Neutrophil (primary cell): Measurements from ENCODE around the gene HYAL3.
"Not testable (repeated sequence)": the region's sequence is repeated elsewhere in the genome, so short reads cannot be mapped to it uniquely, and the experiment has no call there.

Source experiments
- H3K27ac ChIP-seq: fragments of 200-600 bp; sonication (generic); 2 replicates; pipeline ENCODE4 v1.5.1; 2016; ENCODE audit warnings: mild to moderate bottlenecking, moderate library complexity
- H3K27me3 ChIP-seq: fragments of 200-600 bp; sonication (generic); 2 replicates; pipeline ENCODE4 v1.6.0; 2016; ENCODE audit warnings: mild to moderate bottlenecking
- H3K36me3 ChIP-seq: fragments of 200-600 bp; sonication (generic); 2 replicates; pipeline ENCODE4 v1.5.1; 2017
- H3K4me1 ChIP-seq, 2 experiments: fragments of 200-600 bp in 1 of 2; sonication (generic) in 1 of 2; 1 replicate in 1 of 2; 2 replicates in 1 of 2; pipeline versions ENCODE4 v1.5.1 to v1.6.1; 2013 to 2016; ENCODE audit warnings: low read depth in 1 of 2, low read length in 1 of 2, mild to moderate bottlenecking in 1 of 2, moderate library complexity in 1 of 2; ENCODE audit not compliant: control insufficient read depth in 1 of 2, insufficient read depth in 1 of 2
- H3K4me3 ChIP-seq, 2 experiments: fragments of 200-600 bp in 1 of 2; sonication (generic) in 1 of 2; 1 replicate in 1 of 2; 2 replicates in 1 of 2; pipeline ENCODE4 v1.5.1; 2013 to 2016; ENCODE audit warnings: low read depth in 1 of 2, low read length in 1 of 2, mild to moderate bottlenecking in 1 of 2, moderate library complexity in 1 of 2
- H3K9me3 ChIP-seq: fragments of 200-600 bp; sonication (generic); 2 replicates; pipeline ENCODE4 v1.5.1; 2016
- TF ChIP-seq, protein P1 (sequence below): fragments of 200-600 bp; sonication (generic); IDR thresholded peaks from 2 replicates; pipeline ENCODE4 v1.5.1; 2016; ENCODE audit warnings: antibody characterized with exemption

HYAL3 gene

DNA sequence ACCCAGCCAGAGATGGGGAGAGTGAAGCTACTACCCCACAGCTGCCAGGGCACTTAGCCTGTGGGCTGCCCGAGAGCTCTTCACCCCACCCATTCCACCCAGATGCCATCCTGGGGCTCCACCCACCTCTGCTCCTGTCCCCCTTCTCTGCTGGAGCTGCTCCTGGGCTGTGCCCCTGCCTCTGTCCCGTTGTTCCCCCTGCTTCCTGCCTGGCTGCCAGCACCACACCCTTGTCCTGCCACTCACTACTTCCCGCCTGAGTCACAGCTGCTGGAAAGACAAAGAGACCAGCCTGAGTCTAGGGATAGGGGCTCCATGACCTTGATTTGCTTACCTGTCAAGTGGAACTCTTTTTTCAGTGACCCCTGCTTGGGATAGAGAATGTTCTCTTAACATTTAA, 50.8 kb downstream of the HYAL3 start:
- no peaks in the 10 kb centered on the region for H3K27me3 ChIP-seq
- H3K4me1 ChIP-seq: peaks cover 97% of the 10 kb centered on the region in 2 experiments
- H3K36me3 ChIP-seq: peaks cover 83% of the 10 kb centered on the region
- TF ChIP-seq, protein P1, sequence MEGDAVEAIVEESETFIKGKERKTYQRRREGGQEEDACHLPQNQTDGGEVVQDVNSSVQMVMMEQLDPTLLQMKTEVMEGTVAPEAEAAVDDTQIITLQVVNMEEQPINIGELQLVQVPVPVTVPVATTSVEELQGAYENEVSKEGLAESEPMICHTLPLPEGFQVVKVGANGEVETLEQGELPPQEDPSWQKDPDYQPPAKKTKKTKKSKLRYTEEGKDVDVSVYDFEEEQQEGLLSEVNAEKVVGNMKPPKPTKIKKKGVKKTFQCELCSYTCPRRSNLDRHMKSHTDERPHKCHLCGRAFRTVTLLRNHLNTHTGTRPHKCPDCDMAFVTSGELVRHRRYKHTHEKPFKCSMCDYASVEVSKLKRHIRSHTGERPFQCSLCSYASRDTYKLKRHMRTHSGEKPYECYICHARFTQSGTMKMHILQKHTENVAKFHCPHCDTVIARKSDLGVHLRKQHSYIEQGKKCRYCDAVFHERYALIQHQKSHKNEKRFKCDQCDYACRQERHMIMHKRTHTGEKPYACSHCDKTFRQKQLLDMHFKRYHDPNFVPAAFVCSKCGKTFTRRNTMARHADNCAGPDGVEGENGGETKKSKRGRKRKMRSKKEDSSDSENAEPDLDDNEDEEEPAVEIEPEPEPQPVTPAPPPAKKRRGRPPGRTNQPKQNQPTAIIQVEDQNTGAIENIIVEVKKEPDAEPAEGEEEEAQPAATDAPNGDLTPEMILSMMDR: no peak
- peak overlapping the region; percentile 100 for H3K27ac ChIP-seq
- H3K9me3 ChIP-seq: no peaks in the 10 kb centered on the region
- no peak overlapping the region for H3K4me3 ChIP-seq

DNA sequence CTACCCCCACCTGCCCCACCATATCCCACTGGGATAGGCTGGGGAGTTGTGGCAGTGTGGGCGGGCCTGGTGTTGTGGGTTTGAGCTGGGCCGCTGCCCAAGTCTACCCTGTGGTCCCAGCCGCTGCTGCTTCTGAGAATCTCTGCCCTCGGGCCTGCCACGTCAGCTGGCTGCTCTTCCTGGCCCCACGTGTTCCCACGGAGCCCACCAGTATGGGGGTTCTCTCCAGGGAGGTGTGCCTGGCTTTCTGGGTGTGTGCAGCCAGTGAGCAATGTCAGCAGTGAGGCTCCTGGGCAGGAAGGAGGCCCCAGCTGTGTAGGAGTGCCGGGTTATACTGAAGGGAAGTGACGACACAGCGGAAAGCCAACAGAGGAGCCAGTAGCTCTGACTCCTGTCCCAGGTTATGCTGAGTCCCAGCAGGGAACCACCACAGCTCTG, 52.7 kb downstream of the HYAL3 start:
- TF ChIP-seq, protein P1: peak; percentile 24
- peak overlapping the region; percentile 100 for H3K27ac ChIP-seq
- peaks cover 72% of the 10 kb centered on the region for H3K36me3 ChIP-seq
- H3K27me3 ChIP-seq: no peaks in the 10 kb centered on the region
- peak overlapping the region; percentile 66 to 99 for H3K4me3 ChIP-seq
- H3K9me3 ChIP-seq: no peaks in the 10 kb centered on the region
- H3K4me1 ChIP-seq: peaks cover 97% of the 10 kb centered on the region in 2 experiments

DNA sequence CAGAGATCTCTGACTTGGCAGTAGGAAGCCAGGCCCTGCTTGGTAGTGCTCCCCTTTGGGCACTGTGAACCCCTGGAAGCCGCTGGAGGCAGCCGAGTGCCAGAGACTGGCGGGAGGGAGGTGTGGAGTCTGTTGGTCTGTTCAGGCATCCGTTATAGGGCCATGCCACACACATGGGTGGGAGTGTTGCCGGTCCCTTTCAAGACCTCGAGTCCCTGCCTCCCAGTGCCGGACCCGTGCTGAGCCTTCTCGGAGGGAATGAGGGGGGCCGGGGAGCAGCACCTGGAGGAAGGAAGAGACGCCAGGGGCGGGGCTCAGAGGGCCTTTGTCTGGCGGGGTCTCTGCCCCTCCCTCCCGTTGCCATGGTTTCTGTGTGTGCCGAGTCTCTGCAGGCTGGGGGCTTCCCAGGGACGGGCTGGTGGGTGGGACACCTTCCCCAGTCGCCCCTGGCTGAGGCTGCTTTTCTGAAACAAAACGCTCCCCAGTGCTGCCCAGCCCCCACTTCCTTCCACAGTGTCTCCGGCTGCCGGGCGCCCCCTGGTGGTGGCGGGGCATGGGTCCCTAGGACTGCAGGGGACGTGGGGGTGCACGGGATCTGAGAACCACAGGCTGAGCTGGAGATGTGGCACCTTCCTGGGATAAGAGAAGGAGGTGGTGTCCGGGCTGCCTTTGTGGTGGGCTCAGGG, 53.2 kb downstream of the HYAL3 start:
- TF ChIP-seq, protein P1: peak; percentile 97
- no peaks in the 10 kb centered on the region for H3K27me3 ChIP-seq
- H3K4me3 ChIP-seq: peak overlapping the region; percentile 66 to 99
- peak overlapping the region; percentile 100 for H3K27ac ChIP-seq
- H3K9me3 ChIP-seq: no peaks in the 10 kb centered on the region
- H3K4me1 ChIP-seq: peaks cover 97% of the 10 kb centered on the region in 2 experiments
- H3K36me3 ChIP-seq: peaks cover 72% of the 10 kb centered on the region

DNA sequence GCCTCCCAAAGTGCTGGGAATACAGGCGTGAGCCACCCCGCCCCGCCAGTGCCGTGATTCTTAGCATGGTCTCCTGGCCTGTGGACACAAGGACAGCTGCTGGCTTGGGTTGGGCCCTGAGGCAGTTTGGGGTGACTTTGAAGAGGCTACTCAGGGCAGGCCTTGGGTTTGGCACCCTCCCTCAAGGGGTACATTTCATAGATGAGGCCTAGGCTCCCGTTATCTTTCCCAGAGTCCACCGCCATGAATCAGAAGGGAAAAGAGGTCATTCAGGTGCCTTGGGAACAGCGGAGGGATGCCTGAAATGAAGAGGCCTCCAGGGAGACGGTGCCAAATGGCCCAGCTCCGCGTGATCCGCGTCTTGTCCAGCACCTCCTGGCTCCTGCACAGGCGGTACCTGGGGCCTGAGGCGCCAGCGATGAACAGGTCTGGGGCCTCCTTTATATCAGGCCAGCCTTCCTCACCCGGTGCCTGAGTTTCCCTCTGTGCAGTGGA, 53.9 kb downstream of the HYAL3 start:
- TF ChIP-seq, protein P1: no peak
- Histone ChIP-seq H3K4me1 (peaks cover 100% of the 10 kb centered on the region in 2 experiments), H3K9me3 (no peaks in the 10 kb centered on the region), H3K27ac (peak overlapping the region; percentile 100), H3K4me3 (peak overlapping the region; percentile 66 to 99), H3K36me3 (peaks cover 71% of the 10 kb centered on the region), H3K27me3 (no peaks in the 10 kb centered on the region)

DNA sequence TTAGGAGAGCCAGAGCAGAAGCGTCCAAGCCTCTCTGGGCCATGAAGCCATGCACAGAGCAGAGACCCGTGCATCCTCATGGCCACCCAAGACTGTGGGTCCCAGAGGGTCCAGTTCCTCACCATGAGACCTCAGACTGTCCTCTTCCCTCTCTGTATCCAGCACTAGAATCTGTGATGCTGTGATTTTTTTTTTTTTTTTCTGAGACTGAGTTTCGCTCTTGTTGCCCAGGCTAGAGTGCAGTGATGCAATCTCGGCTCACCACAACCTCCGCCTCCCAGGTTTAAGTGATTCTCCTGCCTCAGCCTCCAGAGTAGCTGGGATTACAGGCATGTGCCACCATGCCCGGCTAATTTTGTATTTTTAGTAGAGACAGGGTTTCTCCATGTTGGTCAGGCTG, 54.4 kb downstream of the HYAL3 start:
- Histone ChIP-seq H3K36me3 (peaks cover 71% of the 10 kb centered on the region), H3K4me3 (peak overlapping the region; percentile 99 to 100), H3K4me1 (peaks cover 100% of the 10 kb centered on the region in 2 experiments), H3K27ac (peak overlapping the region; percentile 100)
- H3K27me3 ChIP-seq, H3K9me3 ChIP-seq: not testable (repeated sequence)

DNA sequence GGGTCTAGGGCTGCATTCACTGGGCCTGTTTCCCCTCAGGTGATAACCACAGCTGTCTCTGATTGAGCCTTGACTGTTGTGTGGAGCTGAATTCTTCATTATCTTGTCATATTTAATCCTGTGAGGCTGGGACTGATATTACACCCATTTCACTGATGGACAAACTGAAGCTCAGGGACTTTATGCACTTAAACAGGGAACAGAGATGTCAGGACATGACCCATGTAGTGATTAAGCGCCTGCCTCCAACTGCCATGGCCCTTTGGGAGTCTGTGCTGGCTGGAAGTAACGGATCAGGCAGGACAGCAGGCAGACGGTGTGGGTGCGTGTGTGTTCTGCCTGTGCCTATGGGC, 55.7 kb downstream of the HYAL3 start:
- TF ChIP-seq, protein P1: no peak
- H3K27me3 ChIP-seq: no peaks in the 10 kb centered on the region
- peaks cover 100% of the 10 kb centered on the region in 2 experiments for H3K4me1 ChIP-seq
- H3K4me3 ChIP-seq: peak overlapping the region; percentile 99 to 100
- H3K36me3 ChIP-seq: peaks cover 69% of the 10 kb centered on the region
- peak overlapping the region; percentile 100 for H3K27ac ChIP-seq
- H3K9me3 ChIP-seq: no peaks in the 10 kb centered on the region
